Common myeloid progenitor, CD34-positive (primary cell): Measurements from ENCODE around the gene POU2F3. TPM values are rescaled to one million over a fixed set of nuclear protein-coding genes. Genes with fewer than 3 reads are reported as not detected.

Source experiments
- CTCF ChIA-PET: fragments of 350-600 bp; sonication (Branson Sonifier 250); formaldehyde crosslinking; loops from one replicate; lab custom pipeline; 2021; ENCODE audit warnings: antibody characterized with exemption; lab: Charles Lee
- POLR2A ChIA-PET: fragments of 350-600 bp; sonication (Branson Sonifier 250); formaldehyde crosslinking; loops from one replicate; lab custom pipeline; 2021; ENCODE audit warnings: antibody characterized with exemption; lab: Charles Lee
- DNase-seq, 3 donors: peaks; one replicate each; pipeline versions ENCODE4 v3.0.0 to v3.0.0-alpha.2; 2013
- H3K27ac ChIP-seq, 2 experiments: 1 replicate in 1 of 2; 2 replicates in 1 of 2; pipeline ENCODE4 v1.7.0; 2013; ENCODE audit warnings: inconsistent platforms in 2 of 2, low read length in 2 of 2, mild to moderate bottlenecking in 2 of 2, low read depth in 1 of 2, moderate library complexity in 1 of 2; ENCODE audit not compliant: severe bottlenecking in 2 of 2, insufficient read depth in 1 of 2, poor library complexity in 1 of 2
- H3K27me3 ChIP-seq, 5 experiments: replicated peaks in 2 of 5; 1 replicate in 3 of 5; 2 replicates in 2 of 5; pipeline versions ENCODE4 v1.6.1 to v1.7.0; 2013; ENCODE audit warnings: low read length in 4 of 5, mild to moderate bottlenecking in 2 of 5, moderate library complexity in 2 of 5, inconsistent platforms in 1 of 5; ENCODE audit not compliant: insufficient read depth in 5 of 5, control insufficient read depth in 4 of 5
- H3K36me3 ChIP-seq, 4 experiments: 1 replicate in 2 of 4; 2 replicates in 2 of 4; pipeline versions ENCODE4 v1.6.1 to v1.7.0; 2013; ENCODE audit warnings: low read length in 3 of 4, control low read depth in 1 of 4, mild to moderate bottlenecking in 1 of 4; ENCODE audit not compliant: control insufficient read depth in 4 of 4, insufficient read depth in 4 of 4
- H3K4me1 ChIP-seq, 4 experiments: 1 replicate in 3 of 4; 2 replicates in 1 of 4; pipeline versions ENCODE4 v1.6.1 to v1.7.1; 2013; ENCODE audit warnings: low read length in 3 of 4, mild to moderate bottlenecking in 3 of 4, control low read depth in 1 of 4, inconsistent platforms in 1 of 4, moderate library complexity in 1 of 4; ENCODE audit not compliant: control insufficient read depth in 4 of 4, insufficient read depth in 4 of 4; ENCODE audit errors: control extremely low read depth in 1 of 4
- H3K4me3 ChIP-seq, 7 experiments: 1 replicate in 4 of 7; 2 replicates in 3 of 7; pipeline versions ENCODE4 v1.5.1 to v1.7.0; 2013; ENCODE audit warnings: mild to moderate bottlenecking in 7 of 7, low read length in 6 of 7, moderate library complexity in 6 of 7, inconsistent platforms in 2 of 7, low read depth in 2 of 7, control low read depth in 1 of 7; ENCODE audit not compliant: insufficient read depth in 4 of 7, control insufficient read depth in 1 of 7; ENCODE audit errors: extremely low read depth in 1 of 7
- H3K9me3 ChIP-seq, 5 experiments: 1 replicate in 4 of 5; 2 replicates in 1 of 5; pipeline versions ENCODE4 v1.6.1 to v1.7.1; 2013; ENCODE audit warnings: low read length in 4 of 5, mild to moderate bottlenecking in 2 of 5, inconsistent platforms in 1 of 5, low read depth in 1 of 5, moderate library complexity in 1 of 5; ENCODE audit not compliant: control insufficient read depth in 4 of 5, insufficient read depth in 2 of 5; ENCODE audit errors: control extremely low read depth in 1 of 5
- WGBS: methylation state at CpG from one replicate; pipeline ENCODE4 v1.1.5; 2013; ENCODE audit not compliant: insufficient coverage; 5-methylcytosine and 5-hydroxymethylcytosine counted together
- polyA plus RNA-seq: library from polyadenylated mRNA; unstranded; fragments of 120-200 nt; gene quantifications from one replicate; pipeline ENCODE4 v1.2.1, GENCODE V29; 2013

Gene POU2F3
- 0.04 TPM for polyA plus RNA-seq

DNA sequence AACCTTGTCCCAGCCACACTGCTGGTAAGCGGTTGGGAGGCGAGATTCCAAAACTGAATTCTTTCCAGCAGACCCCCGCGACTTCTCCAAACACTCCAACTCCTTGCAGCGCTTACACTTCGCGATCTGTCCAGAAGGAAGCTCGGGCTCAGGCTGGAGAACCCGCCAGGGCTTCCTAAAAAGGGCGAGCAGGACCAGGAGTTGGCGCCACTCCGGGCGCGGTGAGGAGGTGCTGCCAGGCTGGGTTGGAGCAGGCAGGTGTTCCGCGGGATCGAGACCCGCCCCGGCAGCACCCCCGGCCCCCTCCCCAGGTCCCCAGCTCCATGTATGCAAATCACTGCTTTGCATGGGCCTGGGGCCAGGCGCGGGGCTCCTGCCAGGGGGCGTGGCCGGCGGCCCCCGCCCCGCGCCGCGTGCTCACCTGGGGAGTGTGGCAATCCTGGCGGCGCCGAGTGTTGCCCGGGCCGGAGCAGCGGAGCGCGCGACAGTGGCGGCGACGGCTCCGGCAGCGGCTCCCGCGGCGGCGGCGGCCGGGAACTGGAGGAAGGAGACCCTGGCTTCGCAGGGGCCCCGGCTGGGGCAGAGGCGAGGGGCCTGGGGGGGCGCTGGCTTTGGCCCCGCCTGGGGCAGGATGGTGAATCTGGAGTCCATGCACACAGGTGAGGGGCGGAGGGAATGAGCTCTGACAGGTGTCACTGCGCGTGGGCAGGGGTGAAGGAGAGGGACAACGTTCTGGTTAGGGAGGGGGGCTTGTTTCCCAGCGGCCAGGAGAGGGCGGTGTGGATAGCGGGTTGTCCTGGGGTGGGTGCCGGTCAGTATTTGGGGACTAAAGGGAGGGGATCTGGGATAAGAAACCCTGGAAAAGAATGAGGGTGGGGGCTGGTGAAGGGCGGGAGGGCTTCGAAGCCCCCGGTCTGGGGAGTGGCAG, at the start of gene POU2F3:
Gene POU2F3 (plus strand): TSS at position 428 of the 928 bp plus-strand sequence. CDS start 204 bp downstream, at position 632.
- H3K4me1 ChIP-seq: peaks cover 0 to 6% (median 2%) of the 10 kb centered on the region in 4 experiments
- no peaks in the 10 kb centered on the region for H3K9me3 ChIP-seq
- DNase-seq: peak in 1 of 3 donors; percentile 19
- no peaks in the 10 kb centered on the region for H3K36me3 ChIP-seq
- 4% methylated on average over 45 of the region's 66 CpGs for WGBS
- POLR2A ChIA-PET: no interaction called here
- peaks cover 0 to 69% (median 24%) of the 10 kb centered on the region in 5 experiments for H3K27me3 ChIP-seq
- peak within 1 kb of the TSS in 1 of 7 experiments; percentile 23 for H3K4me3 ChIP-seq
- CTCF ChIA-PET: interaction anchor here (0.5 to 14.0 kb wide), 4 partner anchors 7 to 513 kb away, joined by 3 to 269 read pairs (median 34); no protein-coding TSS in a partner anchor
- H3K27ac ChIP-seq: no peak within 1 kb of the TSS

- ChIA-PET POLR2A (interaction anchor here (0.6 kb wide), 1 partner anchor 37 kb away, joined by 3 read pairs; no protein-coding TSS in a partner anchor), CTCF (interaction anchor here (0.7 to 2.2 kb wide), 5 partner anchors 10 to 44 kb away, joined by 3 to 17 read pairs (median 6); no protein-coding TSS in a partner anchor)
- no peak for DNase-seq
- Histone ChIP-seq H3K27ac (no peak overlapping the region), H3K4me3 (no peak overlapping the region), H3K9me3 (no peaks in the 10 kb centered on the region), H3K4me1 (peaks cover 0 to 3% (median 0%) of the 10 kb centered on the region in 4 experiments), H3K36me3 (no peaks in the 10 kb centered on the region), H3K27me3 (no peaks in the 10 kb centered on the region)
- WGBS: 100% methylated on average over 2 of the region's 4 CpGs
Measured at GRCh38 chr11:120191058-120191457, 48.9 kb upstream of the POU2F3 start.

DNA sequence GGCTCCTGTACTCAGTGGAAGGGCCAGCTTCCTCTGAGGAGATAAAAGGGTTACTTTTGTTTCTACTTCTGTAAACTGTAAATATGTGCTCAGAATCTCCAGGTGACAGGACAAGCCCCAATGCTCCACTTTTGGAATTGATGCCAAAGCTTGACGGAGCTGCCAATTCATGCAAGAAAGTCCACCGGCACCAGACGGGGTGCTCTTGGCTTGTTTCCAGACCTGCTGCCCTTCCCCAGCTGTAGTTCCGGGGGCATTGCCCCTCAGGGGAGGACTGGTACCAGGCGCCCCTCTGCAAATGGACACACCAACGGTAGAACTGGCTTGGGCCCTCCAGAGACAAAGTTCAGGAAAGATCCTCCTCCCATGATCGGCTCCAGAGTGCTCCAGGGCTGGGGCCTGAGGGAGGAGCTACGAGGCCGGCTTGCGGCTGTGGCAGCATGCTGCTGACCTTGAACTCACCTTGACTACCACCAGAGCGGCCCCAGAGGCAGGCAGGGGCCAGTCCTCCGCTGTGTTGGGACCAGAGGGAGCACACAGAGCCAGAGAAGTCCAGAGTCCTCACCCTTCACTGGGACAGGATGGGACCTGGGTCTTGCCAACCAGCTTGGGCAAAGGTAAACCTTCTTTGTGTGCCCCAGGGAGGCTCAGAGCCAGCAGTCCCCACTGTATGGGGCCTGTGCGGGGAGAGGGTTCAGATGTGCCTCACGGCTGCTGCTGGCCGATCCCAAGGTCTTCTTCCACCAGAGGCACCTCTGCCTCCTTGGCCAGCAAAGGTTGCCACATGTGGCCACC, 46.9 kb upstream of the POU2F3 start:
- H3K27me3 ChIP-seq: no peaks in the 10 kb centered on the region
- no peak for DNase-seq
- ChIA-PET POLR2A (no interaction called here), CTCF (interaction anchor here (0.6 to 2.2 kb wide), 9 partner anchors 8 to 42 kb away, joined by 3 to 12 read pairs (median 3); no protein-coding TSS in a partner anchor)
- H3K4me1 ChIP-seq: peaks cover 0 to 6% (median 0%) of the 10 kb centered on the region in 4 experiments
- H3K4me3 ChIP-seq: no peak overlapping the region
- H3K27ac ChIP-seq: no peak overlapping the region
- WGBS: 96% methylated on average over 11 of the region's 15 CpGs
- no peaks in the 10 kb centered on the region for H3K36me3 ChIP-seq
- H3K9me3 ChIP-seq: no peaks in the 10 kb centered on the region

DNA sequence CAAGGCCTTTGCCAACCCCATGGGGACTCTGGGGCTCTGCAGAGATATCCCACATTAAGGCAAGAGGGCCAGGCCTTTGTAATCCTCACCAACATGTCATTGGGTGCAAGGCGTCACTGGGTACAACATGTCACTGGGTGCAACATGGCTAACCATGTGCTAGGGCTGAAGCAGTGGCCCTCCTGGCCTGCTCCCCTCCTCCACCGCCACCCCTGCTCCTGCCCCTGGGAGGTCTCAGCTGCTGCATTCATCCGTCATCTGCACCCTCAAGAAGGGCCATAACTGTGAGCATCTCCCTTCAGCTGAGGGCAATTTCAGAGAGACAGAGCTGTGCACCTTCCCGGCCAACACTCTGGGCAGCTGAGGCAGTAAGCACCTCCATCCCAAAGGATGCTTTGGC, 45.8 kb upstream of the POU2F3 start:
- CTCF ChIA-PET: interaction anchor here (0.8 to 2.2 kb wide), 5 partner anchors 9 to 33 kb away, joined by 3 to 12 read pairs (median 3); no protein-coding TSS in a partner anchor
- Histone ChIP-seq H3K4me3 (no peak overlapping the region), H3K9me3 (no peaks in the 10 kb centered on the region), H3K4me1 (peaks cover 0 to 6% (median 0%) of the 10 kb centered on the region in 4 experiments), H3K27me3 (no peaks in the 10 kb centered on the region), H3K27ac (no peak overlapping the region), H3K36me3 (no peaks in the 10 kb centered on the region)
- 94% methylated on average over 2 of the region's 4 CpGs for WGBS
- DNase-seq: no peak
- POLR2A ChIA-PET: no interaction called here

DNA sequence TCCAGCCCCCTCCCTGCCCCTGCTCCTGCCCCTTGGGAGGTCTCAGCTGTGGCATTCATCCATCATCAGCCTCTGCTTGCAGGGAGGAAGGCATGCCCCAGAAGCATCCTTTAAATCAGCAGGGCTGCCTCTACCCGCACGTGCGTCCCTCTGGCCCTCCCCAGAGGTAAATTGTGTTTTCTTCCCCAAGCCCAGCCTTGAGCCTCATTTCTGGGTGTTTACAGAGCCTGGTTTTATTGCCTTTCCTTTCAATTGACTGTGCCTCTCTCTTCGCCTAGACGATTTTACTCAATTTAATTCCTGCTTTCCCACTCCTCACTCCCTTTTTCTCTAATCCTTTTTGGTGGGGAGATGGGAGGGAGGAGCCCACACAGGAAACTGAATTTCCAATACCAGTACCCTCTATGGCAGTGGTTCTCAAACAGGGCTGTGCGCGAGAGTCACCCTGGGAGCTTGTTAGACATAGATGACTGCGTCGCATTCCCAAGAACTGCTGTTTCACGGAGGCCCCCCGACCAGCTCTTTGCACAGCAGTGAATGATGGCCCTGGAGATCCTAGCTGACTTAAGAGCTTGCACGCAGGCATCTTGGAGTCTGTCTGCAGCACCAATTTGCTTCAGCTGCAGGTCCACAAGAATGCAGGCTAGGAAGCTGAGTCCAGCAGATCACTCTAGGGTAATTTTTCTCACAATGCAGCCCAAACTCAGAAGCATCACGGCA, 44.2 kb upstream of the POU2F3 start:
- WGBS: 92% methylated on average over 11 of the region's 13 CpGs

DNA sequence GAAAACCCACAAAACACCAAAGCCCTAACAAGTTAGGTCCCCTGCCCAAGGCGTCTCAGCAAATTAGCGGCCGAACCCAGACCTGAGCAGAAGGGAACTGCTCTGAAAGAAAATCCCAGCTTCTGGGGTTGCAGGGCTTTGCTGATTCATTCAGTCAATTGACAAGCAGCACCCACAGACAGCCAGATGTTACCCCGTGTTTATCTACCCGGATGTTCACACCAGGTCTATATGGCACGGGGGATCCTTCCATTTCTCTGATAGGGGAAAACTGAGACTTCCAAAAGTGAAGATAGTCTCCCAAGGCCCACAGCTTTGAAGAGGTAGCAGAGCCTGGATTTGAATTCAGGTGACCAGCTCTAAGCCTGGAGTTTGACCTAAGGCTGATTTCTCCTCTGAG, 43.1 kb upstream of the POU2F3 start:
- H3K27me3 ChIP-seq: no peaks in the 10 kb centered on the region
- H3K4me1 ChIP-seq: peaks cover 0 to 6% (median 0%) of the 10 kb centered on the region in 4 experiments
- H3K4me3 ChIP-seq: no peak overlapping the region
- CTCF ChIA-PET: interaction anchor here (1.0 to 1.9 kb wide), 6 partner anchors 9 to 103 kb away, joined by 3 to 7 read pairs (median 4); no protein-coding TSS in a partner anchor
- DNase-seq: peak; percentile 30 to 78 (median 75)
- H3K36me3 ChIP-seq: no peaks in the 10 kb centered on the region
- POLR2A ChIA-PET: interaction anchor here (0.6 kb wide), 1 partner anchor 15 kb away, joined by 3 read pairs; no protein-coding TSS in a partner anchor
- no peak overlapping the region for H3K27ac ChIP-seq
- WGBS: 55% methylated on average over 6 of the region's 6 CpGs
- no peaks in the 10 kb centered on the region for H3K9me3 ChIP-seq

More for the DNA sequence above, 44.2 kb upstream of the POU2F3 start:
- H3K4me1 ChIP-seq: peaks cover 0 to 6% (median 0%) of the 10 kb centered on the region in 4 experiments
- ChIA-PET CTCF (interaction anchor here (0.7 to 1.9 kb wide), 5 partner anchors 8 to 104 kb away, joined by 3 to 7 read pairs (median 3); no protein-coding TSS in a partner anchor), POLR2A (no interaction called here)
- no peaks in the 10 kb centered on the region for H3K9me3 ChIP-seq
- H3K27me3 ChIP-seq: no peaks in the 10 kb centered on the region
- DNase-seq: no peak
- no peak overlapping the region for H3K4me3 ChIP-seq
- no peaks in the 10 kb centered on the region for H3K36me3 ChIP-seq
- H3K27ac ChIP-seq: no peak overlapping the region
